HepG2 (cell line): ENCODE data around the gene SLC9A9. TPM values are rescaled to one million over a fixed set of nuclear protein-coding genes. Genes with fewer than 3 reads are reported as not detected.

Experiments used
- ATAC-seq: fragments of 200-7000 bp; cut with Tn5 transposase; 3 replicates; pipeline ENCODE4 v1.9.1; 2020; ENCODE audit warnings: mild to moderate bottlenecking, moderate library complexity
- BruUV-seq: library from RNA; stranded (reverse); fragments of 400-500 nt; replicated peaks from 2 replicates; lab custom pipeline; 2021; lab: Mats Ljungman, UMichigan
- CTCF ChIA-PET: fragments of 300-600 bp; formaldehyde crosslinking; extraction: SDS; loops from one replicate; lab custom pipeline; 2021; ENCODE audit warnings: low total read pairs, inconsistent platforms, low intra/inter-chr PET ratio; lab: Yijun Ruan, JAX
- POLR2A ChIA-PET: fragments of 350-600 bp; sonication (Branson Sonifier 250); formaldehyde crosslinking; loops from one replicate; lab custom pipeline; 2020; ENCODE audit warnings: antibody characterized with exemption, inconsistent platforms; lab: Yijun Ruan, JAX
- DNase-seq: peaks from one replicate; pipeline ENCODE4 v3.0.0-alpha.2; 2015; ENCODE audit warnings: low spot score
- FAIRE-seq: peaks from 3 replicates; lab custom pipeline; 2011; peaks lifted over from hg19 to GRCh38; lab: Jason Lieb, UNC
- H2AFZ ChIP-seq: one replicate; pipeline ENCODE4 v1.6.1; 2011; ENCODE audit warnings: low read length, inconsistent platforms
- H3K27ac ChIP-seq: fragments of 300-600 bp; 3 replicates; pipeline ENCODE4 v1.8.0; 2011; ENCODE audit warnings: mixed run types, mild to moderate bottlenecking, mixed read lengths, low read length, inconsistent platforms; ENCODE audit not compliant: insufficient read depth; ENCODE audit errors: extremely low read length
- H3K27me3 ChIP-seq, 2 experiments: fragments of 200-600 bp in 1 of 2; 2 replicates in 1 of 2; 3 replicates in 1 of 2; pipeline versions ENCODE4 v1.6.0 to v1.8.0; 2011; ENCODE audit warnings: low read length in 2 of 2, mild to moderate bottlenecking in 2 of 2, moderate library complexity in 2 of 2, inconsistent platforms in 1 of 2; ENCODE audit not compliant: insufficient read depth in 2 of 2, control insufficient read depth in 1 of 2
- H3K36me3 ChIP-seq, 2 experiments: fragments of 200-600 bp in 1 of 2; replicated peaks in 1 of 2; 2 replicates in 1 of 2; 3 replicates in 1 of 2; pipeline versions ENCODE4 v1.5.1 to v1.8.0; 2011; ENCODE audit warnings: low read length in 2 of 2, inconsistent platforms in 1 of 2; ENCODE audit not compliant: insufficient read depth in 2 of 2, control insufficient read depth in 1 of 2
- H3K4me1 ChIP-seq: 2 replicates; pipeline ENCODE4 v1.5.1; 2012; ENCODE audit warnings: low read length, inconsistent platforms; ENCODE audit not compliant: insufficient read depth
- H3K4me2 ChIP-seq: 2 replicates; pipeline ENCODE4 v1.6.0; 2011; ENCODE audit warnings: low read depth, low read length, inconsistent platforms
- H3K4me3 ChIP-seq, 3 experiments: fragments of 200-600 bp in 1 of 3; sonication (generic), shearing (Covaris generic) in 1 of 3; replicated peaks in 1 of 3; 2 replicates each; pipeline ENCODE4 v1.5.1; 2011 to 2016; ENCODE audit warnings: low read length in 3 of 3, inconsistent platforms in 2 of 3, low read depth in 2 of 3, mild to moderate bottlenecking in 2 of 3, control low read depth in 1 of 3, mixed read lengths in 1 of 3; ENCODE audit not compliant: insufficient read depth in 1 of 3
- H3K79me2 ChIP-seq: one replicate; pipeline ENCODE4 v1.6.1; 2011; ENCODE audit warnings: low read length, inconsistent platforms; ENCODE audit not compliant: insufficient read depth
- H3K9ac ChIP-seq: 2 replicates; pipeline ENCODE4 v1.6.0; 2011; ENCODE audit warnings: mild to moderate bottlenecking, low read depth, low read length, inconsistent platforms; ENCODE audit not compliant: insufficient read depth
- H3K9me3 ChIP-seq: 2 replicates; pipeline ENCODE4 v1.5.1; 2012; ENCODE audit warnings: mild to moderate bottlenecking, low read length
- H4K20me1 ChIP-seq: 2 replicates; pipeline ENCODE4 v1.6.0; 2011; ENCODE audit warnings: inconsistent platforms, mild to moderate bottlenecking, low read length, moderate library complexity; ENCODE audit not compliant: insufficient read depth
- ARID4A ChIP-seq: sonication (generic); formaldehyde crosslinking; IDR thresholded peaks from 2 replicates; pipeline ENCODE4 v1.5.0; 2020; ENCODE audit warnings: mild to moderate bottlenecking, missing genetic modification reagents, borderline replicate concordance
- BRCA1 ChIP-seq: sonication (generic); formaldehyde crosslinking; IDR thresholded peaks from 2 replicates; pipeline ENCODE4 v1.4.0; 2020; ENCODE audit warnings: missing genetic modification reagents
- MAFF ChIP-seq: IDR thresholded peaks from 2 replicates; pipeline ENCODE4 v1.6.1; 2011; ENCODE audit warnings: low read depth, low read length, improper control_type of control experiment
- MAFK ChIP-seq, 2 experiments: IDR thresholded peaks in 1 of 2; conservative IDR thresholded peaks in 1 of 2; 2 replicates each; pipeline ENCODE4 v1.6.1; 2011; ENCODE audit warnings: improper control_type of control experiment in 2 of 2, low read length in 2 of 2
- MEIS1 ChIP-seq: sonication (generic); formaldehyde crosslinking; IDR thresholded peaks from 2 replicates; pipeline ENCODE4 v1.9.0; 2021; ENCODE audit warnings: mild to moderate bottlenecking, missing genetic modification reagents, moderate library complexity, borderline replicate concordance
- MEIS2 ChIP-seq: sonication (generic); formaldehyde crosslinking; IDR thresholded peaks from 2 replicates; pipeline ENCODE4 v1.9.0; 2021; ENCODE audit warnings: mild to moderate bottlenecking, missing genetic modification reagents
- NFKB2 ChIP-seq: sonication (generic); formaldehyde crosslinking; IDR thresholded peaks from 2 replicates; pipeline ENCODE4 v1.4.0; 2020; ENCODE audit warnings: missing genetic modification reagents, borderline replicate concordance
- NRL ChIP-seq: sonication (generic); formaldehyde crosslinking; IDR thresholded peaks from 2 replicates; pipeline ENCODE4 v1.5.0; 2020; ENCODE audit warnings: missing genetic modification reagents, mild to moderate bottlenecking, moderate library complexity, borderline replicate concordance
- ONECUT2 ChIP-seq: sonication (generic); formaldehyde crosslinking; IDR thresholded peaks from 2 replicates; pipeline ENCODE4 v1.4.0; 2020; ENCODE audit warnings: missing genetic modification reagents
- PHF8 ChIP-seq: sonication (generic); formaldehyde crosslinking; IDR thresholded peaks from 2 replicates; pipeline ENCODE4 v1.5.0; 2020; ENCODE audit warnings: missing genetic modification reagents
- RFXANK ChIP-seq: IDR thresholded peaks from 2 replicates; pipeline ENCODE4 v1.6.1; 2016
- SSRP1 ChIP-seq: IDR thresholded peaks from 2 replicates; pipeline ENCODE4 v1.6.1; 2016; ENCODE audit warnings: control low read depth
- WGBS: methylation state at CpG from one replicate; pipeline ENCODE4 v1.1.6; 2017; ENCODE audit warnings: low lambda C conversion rate; 5-methylcytosine and 5-hydroxymethylcytosine counted together
- in situ Hi-C: cut with HindIII; loops from 2 replicates; pipeline ENCODE4 v1.10.0; 2017; ENCODE audit warnings: low pct_unique_long_range_greater_than_20kb; ENCODE audit not compliant: extremely low pct_ligation_motif_present
- intact Hi-C: fragments of 100-400 bp; cut with micrococcal nuclease; formaldehyde crosslinking; loops from one replicate; pipeline ENCODE4 v1.10.0; 2022; ENCODE audit not compliant: unreplicated experiment
- polyA plus RNA-seq, 8 experiments: library from polyadenylated mRNA; depleted of rRNA in 3 of 8; stranded (reverse) in 7 of 8; unstranded in 1 of 8; fragments of >200 nt; fragmentation: Illumina TruSeq in 4 of 8; extraction: Trizol in 4 of 8; gene quantifications; 2 replicates each; pipeline versions ENCODE4 v1.2.1 to v1.2.3, GENCODE V29; 2011 to 2016; ENCODE audit warnings: low read depth in 4 of 8, missing spikeins in 1 of 8, mixed read lengths in 1 of 8; ENCODE audit not compliant: insufficient read depth in 1 of 8
- total RNA-seq, 5 experiments: library from RNA; depleted of rRNA; stranded (reverse); fragments of >200 nt; fragmentation: Illumina TruSeq; extraction: Trizol; gene quantifications; 2 replicates each; pipeline ENCODE4 v1.2.3, GENCODE V29; 2016; ENCODE audit warnings: low read depth in 1 of 5
- TF ChIP-seq, protein P1 (sequence below): sonication (generic); formaldehyde crosslinking; IDR thresholded peaks from 2 replicates; pipeline ENCODE4 v1.5.1; 2020; ENCODE audit warnings: mild to moderate bottlenecking, missing genetic modification reagents

Gene SLC9A9
- total and polyA plus RNA-seq, 2 of the 13 experiments (the other 11 are each of a cell fraction or from before 2014, with no cell fraction given), result not detected

GRCh38 chr3:143447491-143447890, 400.8 kb downstream of the SLC9A9 start:
- Histone ChIP-seq H3K9me3 (no peaks in the 10 kb centered on the region), H3K4me2 (no peak overlapping the region), H3K79me2 (no peaks in the 10 kb centered on the region), H2AFZ (no peak overlapping the region), H3K4me1 (no peaks in the 10 kb centered on the region), H3K27me3 (no peaks in the 10 kb centered on the region), H3K9ac (no peak overlapping the region), H4K20me1 (no peaks in the 10 kb centered on the region), H3K4me3 (no peak overlapping the region), H3K36me3 (no peaks in the 10 kb centered on the region), H3K27ac (no peak overlapping the region)
- TF ChIP-seq ONECUT2 (no peak), MAFF (peak; percentile 57; the same call in 1 of the 2 replicates), MEIS2 (CRISPR knock-in tag) (no peak), BRCA1 (CRISPR knock-in tag) (no peak), PHF8 (CRISPR knock-in tag) (no peak), NRL (no peak), MAFK (conservative IDR thresholded peaks at IDR 0.05 in 1 of 2, IDR thresholded peaks at IDR 0.05 in 1 of 2; ENCODE audit: low read length in 2 of 2) (peak; percentile 68 to 79), SSRP1 (no peak), ARID4A (no peak), MEIS1 (CRISPR knock-in tag) (no peak), NFKB2 (CRISPR knock-in tag) (no peak), RFXANK (CRISPR knock-in tag) (no peak)
- TF ChIP-seq, protein P1, sequence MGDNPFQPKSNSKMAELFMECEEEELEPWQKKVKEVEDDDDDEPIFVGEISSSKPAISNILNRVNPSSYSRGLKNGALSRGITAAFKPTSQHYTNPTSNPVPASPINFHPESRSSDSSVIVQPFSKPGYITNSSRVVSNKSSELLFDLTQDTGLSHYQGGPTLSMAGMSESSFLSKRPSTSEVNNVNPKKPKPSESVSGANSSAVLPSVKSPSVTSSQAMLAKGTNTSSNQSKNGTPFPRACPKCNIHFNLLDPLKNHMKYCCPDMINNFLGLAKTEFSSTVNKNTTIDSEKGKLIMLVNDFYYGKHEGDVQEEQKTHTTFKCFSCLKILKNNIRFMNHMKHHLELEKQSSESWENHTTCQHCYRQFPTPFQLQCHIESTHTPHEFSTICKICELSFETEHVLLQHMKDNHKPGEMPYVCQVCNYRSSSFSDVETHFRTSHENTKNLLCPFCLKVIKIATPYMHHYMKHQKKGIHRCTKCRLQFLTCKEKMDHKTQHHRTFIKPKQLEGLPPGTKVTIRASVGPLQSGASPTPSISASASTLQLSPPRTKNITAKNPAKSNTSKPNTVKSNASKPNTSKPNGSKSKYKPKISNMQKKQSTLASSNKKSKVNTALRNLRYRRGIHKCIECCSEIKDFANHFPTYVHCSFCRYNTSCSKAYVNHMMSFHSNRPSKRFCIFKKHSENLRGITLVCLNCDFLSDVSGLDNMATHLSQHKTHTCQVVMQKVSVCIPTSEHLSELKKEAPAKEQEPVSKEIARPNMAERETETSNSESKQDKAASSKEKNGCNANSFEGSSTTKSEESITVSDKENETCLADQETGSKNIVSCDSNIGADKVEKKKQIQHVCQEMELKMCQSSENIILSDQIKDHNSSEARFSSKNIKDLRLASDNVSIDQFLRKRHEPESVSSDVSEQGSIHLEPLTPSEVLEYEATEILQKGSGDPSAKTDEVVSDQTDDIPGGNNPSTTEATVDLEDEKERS (CRISPR knock-in tag), result no peak
- WGBS, result 1% methylated on average over 5 of the region's 5 CpGs
- CTCF ChIA-PET, result no interaction called here
- POLR2A ChIA-PET, result no interaction called here
- DNase-seq (no peak), ATAC-seq (no peak), FAIRE-seq (no peak)
- in situ Hi-C loops, result no loop called here
- intact Hi-C loops, result no loop called here
- no TSS peak for BruUV-seq
